Renal pelvis (tissue), 4 donors: ENCODE results near the gene MT1B. TPM values are rescaled to one million over a fixed set of nuclear protein-coding genes. Genes with fewer than 3 reads are reported as not detected.
A peak's percentile ranks its signal among the peaks of the same experiment; 100 is the strongest.
"Not testable (repeated sequence)": the region's sequence is repeated elsewhere in the genome, so short reads cannot be mapped to it uniquely, and the experiment has no call there.

Source experiments
- DNase-seq: peaks from one replicate; pipeline ENCODE4 v3.0.0-alpha.2; 2013
- polyA plus RNA-seq, 3 donors: library from polyadenylated mRNA; unstranded; fragments of 120-200 nt; gene quantifications; one replicate each; pipeline ENCODE4 v1.2.1, GENCODE V29; 2013; ENCODE audit not compliant: insufficient read length in 3 of 3

The MT1B gene
- polyA plus RNA-seq, 3 donors, result not detected

DNA sequence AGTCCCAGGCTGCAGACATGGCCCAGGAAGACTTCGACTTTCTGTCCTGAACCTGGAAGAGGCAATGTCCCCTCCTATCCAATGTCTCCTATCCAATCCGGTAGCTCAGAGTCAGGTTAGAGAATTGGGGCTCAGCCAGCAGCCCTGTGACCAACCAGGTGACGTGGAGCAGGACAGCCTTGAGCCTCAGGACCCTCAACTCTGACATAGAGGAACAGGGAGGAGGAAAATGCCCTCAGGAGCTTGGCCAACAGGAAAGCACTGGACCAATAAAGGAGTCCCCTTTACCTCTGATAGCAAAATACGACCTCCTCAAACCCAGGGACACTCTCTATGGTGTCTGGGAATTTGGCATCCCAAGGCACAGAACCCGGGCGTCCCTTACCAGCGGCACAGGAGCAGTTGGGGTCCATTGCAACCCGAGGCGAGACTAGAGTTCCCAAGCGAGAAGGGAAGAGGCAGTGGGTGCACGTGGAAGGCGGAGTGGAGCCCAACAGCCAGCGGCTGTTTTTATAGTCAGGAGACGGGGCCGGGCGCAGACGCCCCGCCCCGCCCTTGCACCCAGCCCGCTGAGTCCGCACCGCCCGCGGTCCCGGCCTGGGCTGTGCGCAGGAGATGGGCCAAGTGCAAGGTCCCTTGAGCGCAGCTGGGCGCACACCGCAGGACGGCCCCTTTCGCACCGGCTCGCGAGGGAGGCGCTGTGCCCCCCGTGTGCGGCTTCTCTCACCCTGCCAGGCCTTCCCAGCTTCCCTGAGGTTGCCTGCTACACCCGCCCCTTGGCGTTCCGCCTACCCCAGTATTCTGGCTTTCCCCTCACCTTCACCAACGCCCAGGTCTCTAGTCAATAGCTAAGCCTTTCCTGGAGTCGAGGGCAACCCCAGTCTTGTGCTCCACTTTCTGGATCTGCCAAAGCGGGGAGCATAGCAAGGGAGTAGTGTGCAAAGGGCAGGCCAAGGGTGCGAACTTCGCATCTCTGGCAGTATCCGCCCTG lies 16.2 kb downstream of the MT1B start, which contains the start of gene MT1G:
Gene MT1G (minus strand): TSS at position 485 of the 991 bp plus-strand sequence. CDS start 72 bp downstream, at position 413.
- no peak for DNase-seq

GRCh38 chr16:56669005-56669839 lies 17.5 kb downstream of the MT1B start, which contains the start of gene MT1H:
TSS of gene MT1H (plus strand) at chr16:56669814. CDS start at chr16:56669885, 71 bp downstream.
- no peak for DNase-seq

- no peak for DNase-seq
These were observed 18.3 kb downstream of the MT1B start for GRCh38 chr16:56669840-56670619.

- DNase-seq, result no peak
These were observed 18.9 kb downstream of the MT1B start for GRCh38 chr16:56670620-56670934.

GRCh38 chr16:56671691-56672090 lies 20.0 kb downstream of the MT1B start:
- DNase-seq, result not testable (repeated sequence)

GRCh38 chr16:56672171-56672570 lies 20.5 kb downstream of the MT1B start:
- not testable (repeated sequence) for DNase-seq

DNA sequence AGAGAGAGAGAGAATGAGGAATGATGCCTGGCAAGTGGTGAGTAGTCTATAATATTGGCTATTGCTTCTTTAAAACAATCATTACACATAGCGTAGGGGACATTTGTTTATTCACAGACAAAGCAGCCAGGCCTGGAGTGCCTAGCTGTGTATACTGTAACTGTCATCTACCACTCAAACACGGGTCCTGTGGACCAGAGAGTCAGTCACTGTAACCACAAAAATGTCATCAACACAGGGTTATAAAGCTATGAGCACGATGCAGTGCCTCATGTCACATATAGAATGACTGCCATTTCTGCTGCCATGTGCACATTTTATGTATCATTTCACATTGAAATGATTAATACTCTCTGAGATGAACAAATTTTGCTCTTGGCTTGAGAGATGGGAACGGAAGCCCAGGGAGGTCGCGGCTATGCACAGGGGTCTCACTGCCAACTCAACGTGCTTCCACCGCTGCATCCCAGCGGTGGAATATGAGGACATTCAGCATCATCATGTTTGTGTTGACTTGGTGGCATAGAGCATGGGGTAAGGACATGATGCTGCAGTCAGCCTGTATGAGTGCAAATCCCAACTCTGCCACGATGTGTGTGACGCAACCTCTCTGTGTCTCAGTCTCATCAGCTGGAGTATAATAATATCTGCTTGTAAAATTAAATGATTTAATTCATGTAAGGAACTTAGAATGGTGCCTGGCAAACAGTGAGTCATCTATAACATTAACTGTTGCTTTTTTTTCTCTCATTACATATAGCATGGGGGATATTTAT lies 21.3 kb downstream of the MT1B start:
- no peak for DNase-seq

GRCh38 chr16:56673921-56674320 lies 22.2 kb downstream of the MT1B start:
- no peak for DNase-seq

DNA sequence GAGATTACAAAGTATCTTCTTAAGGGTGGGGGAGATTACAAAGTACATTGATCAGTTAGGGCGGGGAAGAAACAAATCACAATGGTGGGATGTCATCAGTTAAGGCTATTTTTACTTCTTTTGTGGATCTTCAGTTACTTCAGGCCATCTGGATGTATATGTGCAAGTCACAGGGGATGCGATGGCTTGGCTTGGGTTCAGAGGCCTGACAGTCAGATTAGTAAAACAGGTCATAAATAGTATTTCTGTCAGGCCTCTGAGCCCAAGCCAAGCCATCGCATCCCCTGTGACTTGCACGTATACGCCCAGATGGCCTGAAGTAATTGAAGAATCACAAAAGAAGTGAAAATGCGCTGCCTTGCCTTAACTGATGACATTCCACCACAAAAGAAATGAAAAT lies 22.9 kb downstream of the MT1B start:
- not testable (repeated sequence) for DNase-seq

DNA sequence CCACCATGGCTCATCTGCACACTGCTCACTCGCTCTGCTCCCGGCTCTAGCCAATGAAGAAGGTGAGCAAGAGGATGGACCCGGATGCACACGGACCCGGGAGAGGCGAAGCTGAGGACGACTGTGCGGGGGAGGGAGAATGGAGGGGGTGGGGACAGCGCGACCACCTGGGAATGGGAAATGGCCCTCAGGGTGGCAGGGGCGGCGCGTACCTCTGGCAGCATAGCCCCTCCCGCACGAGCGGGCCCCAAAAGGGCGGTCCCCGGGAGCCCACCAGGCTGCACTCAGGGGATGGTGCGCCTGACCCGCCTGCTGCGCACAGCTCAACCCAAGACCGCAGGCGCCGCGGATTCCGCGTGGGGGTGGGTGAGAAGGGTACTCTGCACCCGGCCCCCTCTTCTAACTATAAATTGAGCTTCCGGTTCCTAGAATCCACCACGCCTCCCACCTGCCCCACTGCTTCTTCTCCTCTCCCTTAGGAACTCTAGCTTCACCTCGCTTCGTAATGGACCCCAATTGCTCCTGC lies 24.1 kb downstream of the MT1B start:
- DNase-seq, result no peak

GRCh38 chr16:56677474-56677873 lies 25.8 kb downstream of the MT1B start:
- DNase-seq, result no peak

- no peak for DNase-seq
These were observed 27.5 kb downstream of the MT1B start for GRCh38 chr16:56679078-56679730.

DNA sequence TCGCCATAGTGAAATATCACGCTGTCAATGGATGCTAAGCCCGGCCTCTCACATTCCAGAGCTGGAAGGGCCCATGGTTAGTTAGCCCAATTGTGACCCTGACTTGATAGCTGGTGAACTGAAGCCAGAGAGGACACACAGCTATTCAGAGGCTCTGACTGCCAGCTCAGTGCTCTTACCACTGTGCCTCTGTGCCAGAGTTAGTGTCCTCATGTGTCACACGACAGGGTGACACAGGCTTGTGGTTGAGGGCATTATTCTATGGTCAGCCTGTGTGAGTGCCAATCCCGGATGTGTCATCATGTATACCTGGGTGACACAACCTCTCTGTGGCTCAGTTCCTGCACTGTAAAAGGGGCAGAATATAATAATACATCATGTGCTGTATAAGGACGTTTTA lies 28.1 kb downstream of the MT1B start:
- no peak for DNase-seq

GRCh38 chr16:56681939-56682702 lies 30.4 kb downstream of the MT1B start, which contains the start of gene MT1X:
TSS of gene MT1X (plus strand) at chr16:56682470. CDS start at chr16:56682541, 71 bp downstream.
- peak; percentile 84 for DNase-seq

DNA sequence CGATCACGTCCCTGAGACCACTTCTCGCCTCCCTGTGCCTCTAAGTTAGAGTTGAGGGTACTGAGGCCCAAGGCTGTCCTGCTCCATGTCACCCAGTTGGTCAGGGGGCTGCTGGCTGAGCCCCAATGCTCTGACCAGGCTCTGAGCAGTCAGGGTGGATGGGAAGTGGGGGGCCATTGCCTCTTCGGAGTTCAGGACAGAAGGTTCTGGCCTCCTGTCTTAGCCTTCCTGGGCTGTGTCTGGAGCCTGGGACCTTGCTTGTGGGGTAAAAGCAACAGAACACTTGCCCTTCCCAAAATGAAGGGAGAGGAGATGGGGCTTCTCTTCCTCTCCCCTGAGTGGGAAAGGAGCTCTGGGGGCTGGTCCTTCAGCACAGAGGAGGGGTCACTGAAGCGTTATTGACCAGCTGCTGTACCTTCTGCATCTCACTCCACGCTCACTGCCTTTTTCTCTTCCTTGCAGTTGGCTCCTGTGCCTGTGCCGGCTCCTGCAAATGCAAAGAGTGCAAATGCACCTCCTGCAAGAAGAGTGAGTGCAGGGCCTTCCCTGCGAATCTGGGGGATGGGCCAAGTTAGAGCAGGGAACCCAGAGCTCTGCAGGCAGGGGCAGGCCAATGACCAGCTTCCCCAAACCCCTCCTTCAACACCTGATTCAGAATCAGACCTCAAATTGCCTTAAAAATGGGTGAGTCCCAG lies 31.2 kb downstream of the MT1B start:
- no peak for DNase-seq

- DNase-seq, result no peak
These were observed 31.9 kb downstream of the MT1B start for GRCh38 chr16:56683424-56684172.

DNA sequence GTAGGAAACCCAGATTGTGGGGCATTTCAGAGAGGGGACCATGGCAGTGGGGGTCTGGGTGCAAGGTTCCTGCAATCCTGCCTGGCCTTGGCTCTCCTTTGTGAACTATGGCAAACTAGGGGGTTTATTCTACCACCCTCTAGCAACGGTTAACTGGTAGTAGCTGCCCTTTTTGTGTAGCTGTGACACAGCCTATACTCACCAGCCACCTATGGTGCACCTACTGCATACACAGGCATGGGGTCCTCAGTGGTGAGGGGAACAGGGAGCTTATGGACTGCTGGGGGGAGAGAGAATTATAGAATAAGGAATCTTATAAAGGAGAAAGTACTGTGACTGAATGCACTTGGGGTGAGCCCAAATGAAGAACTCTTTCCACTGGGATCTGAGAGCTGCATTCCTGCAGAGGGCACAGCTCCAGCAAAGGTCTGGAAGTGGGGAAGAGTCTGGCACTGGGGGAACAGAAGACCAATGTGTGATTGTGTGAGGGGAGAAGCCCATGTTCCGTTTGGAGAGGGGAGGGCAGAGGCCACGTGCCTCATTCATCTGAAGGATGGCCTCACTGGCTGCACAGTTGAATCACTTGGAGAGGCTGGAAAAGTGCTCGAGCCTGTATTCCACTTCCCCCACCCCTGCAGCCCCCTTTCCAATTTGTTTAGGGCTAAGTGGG lies 32.7 kb downstream of the MT1B start:
- DNase-seq, result no peak
